Measurements from ENCODE around the gene ACTL9. TPM values are rescaled to one million over a fixed set of nuclear protein-coding genes. Genes with fewer than 3 reads are reported as not detected.

ACTL9 gene
- polyA plus RNA-seq, 5 donors, result not detected

GRCh38 chr19:8686549-8686948, 12.0 kb downstream of the ACTL9 start:
- DNase-seq, result no peak

GRCh38 chr19:8684001-8684902, 14.3 kb downstream of the ACTL9 start:
- no peak for DNase-seq

GRCh38 chr19:8682931-8683330, 15.7 kb downstream of the ACTL9 start:
- DNase-seq, result no peak

- no peak for DNase-seq
Measured at GRCh38 chr19:8682472-8682871, 16.1 kb downstream of the ACTL9 start.

- no peak for DNase-seq
Measured at GRCh38 chr19:8681345-8682029, 17.1 kb downstream of the ACTL9 start.

GRCh38 chr19:8680676-8681344, 17.8 kb downstream of the ACTL9 start:
- DNase-seq, result no peak

GRCh38 chr19:8678244-8678807, 20.3 kb downstream of the ACTL9 start:
- no peak for DNase-seq

- no peak for DNase-seq
Measured at GRCh38 chr19:8675066-8675465, 23.5 kb downstream of the ACTL9 start.

- DNase-seq, result no peak
Measured at GRCh38 chr19:8673276-8673891, 25.2 kb downstream of the ACTL9 start.

- DNase-seq, result no peak
Measured at GRCh38 chr19:8666814-8667405, 31.7 kb downstream of the ACTL9 start.

- DNase-seq, result no peak
Measured at GRCh38 chr19:8665468-8666213, 33.0 kb downstream of the ACTL9 start.

GRCh38 chr19:8664671-8665057, 33.9 kb downstream of the ACTL9 start:
- no peak for DNase-seq

- no peak for DNase-seq
Measured at GRCh38 chr19:8663920-8664670, 34.5 kb downstream of the ACTL9 start.

GRCh38 chr19:8662263-8662662, 36.3 kb downstream of the ACTL9 start:
- no peak for DNase-seq

- DNase-seq, result no peak
Measured at GRCh38 chr19:8659905-8660304, 38.7 kb downstream of the ACTL9 start.

- no peak for DNase-seq
Measured at GRCh38 chr19:8657869-8658268, 40.7 kb downstream of the ACTL9 start.

GRCh38 chr19:8655340-8655709, 43.3 kb downstream of the ACTL9 start:
- no peak for DNase-seq

GRCh38 chr19:8654591-8655339, 43.8 kb downstream of the ACTL9 start:
- DNase-seq, result peak; percentile 27 to 31

GRCh38 chr19:8648240-8648639, 50.4 kb downstream of the ACTL9 start:
- no peak for DNase-seq

Data from right lung (tissue), 5 donors.